ENCODE results near the gene CCDC15.
"Not testable (repeated sequence)": the region's sequence is repeated elsewhere in the genome, so short reads cannot be mapped to it uniquely, and the experiment has no call there.

The CCDC15 gene

GRCh38 chr11:125083312-125084056 is 129.5 kb downstream of the CCDC15 start:
- DNase-seq, result no peak

GRCh38 chr11:125084057-125084416 is 130.0 kb downstream of the CCDC15 start:
- DNase-seq, result no peak

DNA sequence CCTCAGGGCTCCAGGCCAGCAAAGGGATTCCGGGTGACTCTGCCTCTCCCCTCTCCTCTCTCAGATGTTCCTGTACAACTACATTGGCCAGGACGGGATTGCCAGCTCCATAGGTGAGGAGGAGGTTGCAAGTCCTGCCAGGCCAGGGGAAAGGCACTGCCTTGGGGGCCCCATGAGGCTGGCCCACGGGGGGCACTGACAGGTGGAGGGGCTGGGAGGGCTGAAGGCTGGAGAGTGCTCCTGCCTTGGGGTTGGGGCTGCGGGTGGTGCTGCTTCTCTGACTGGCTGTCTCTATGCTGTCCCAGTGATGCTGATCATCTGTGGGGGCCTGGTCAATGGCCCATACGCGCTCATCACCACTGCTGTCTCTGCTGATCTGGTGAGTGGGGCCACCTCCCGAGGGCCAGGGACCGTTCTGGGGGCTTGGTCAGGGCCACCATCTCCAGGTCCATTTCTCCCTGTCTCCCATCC is 130.8 kb downstream of the CCDC15 start:
- DNase-seq, result no peak

DNA sequence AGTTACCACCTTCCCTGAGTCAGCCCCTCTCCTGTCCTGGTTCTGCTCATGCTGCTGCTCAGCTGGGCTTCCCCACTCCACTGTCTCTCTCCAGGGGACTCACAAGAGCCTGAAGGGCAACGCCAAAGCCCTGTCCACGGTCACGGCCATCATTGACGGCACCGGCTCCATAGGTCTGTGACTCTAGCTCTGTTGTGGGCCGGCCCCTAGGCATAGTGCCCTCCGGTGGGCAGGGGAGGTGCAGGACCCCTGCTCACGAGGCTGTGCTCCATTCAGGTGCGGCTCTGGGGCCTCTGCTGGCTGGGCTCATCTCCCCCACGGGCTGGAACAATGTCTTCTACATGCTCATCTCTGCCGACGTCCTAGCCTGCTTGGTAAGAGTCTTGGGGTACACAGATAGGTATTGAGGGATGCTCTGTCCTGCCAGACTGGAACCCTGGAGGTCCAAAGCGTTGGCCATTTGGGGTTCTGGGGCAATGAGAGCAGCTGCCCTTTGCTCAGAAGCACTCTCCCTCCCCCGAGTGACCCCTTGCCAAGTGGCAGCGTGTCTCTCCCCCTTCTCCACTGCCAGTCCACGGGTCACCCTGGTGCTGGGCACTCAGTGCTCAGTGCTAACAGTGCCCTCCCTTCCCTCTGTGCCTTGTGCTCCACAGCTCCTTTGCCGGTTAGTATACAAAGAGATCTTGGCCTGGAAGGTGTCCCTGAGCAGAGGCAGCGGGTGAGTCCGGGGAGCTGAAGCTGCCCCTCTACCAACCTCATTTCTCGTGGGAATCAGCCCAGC is 131.5 kb downstream of the CCDC15 start:
- DNase-seq, result no peak

GRCh38 chr11:125086633-125087296 is 132.8 kb downstream of the CCDC15 start:
- no peak for DNase-seq

DNA sequence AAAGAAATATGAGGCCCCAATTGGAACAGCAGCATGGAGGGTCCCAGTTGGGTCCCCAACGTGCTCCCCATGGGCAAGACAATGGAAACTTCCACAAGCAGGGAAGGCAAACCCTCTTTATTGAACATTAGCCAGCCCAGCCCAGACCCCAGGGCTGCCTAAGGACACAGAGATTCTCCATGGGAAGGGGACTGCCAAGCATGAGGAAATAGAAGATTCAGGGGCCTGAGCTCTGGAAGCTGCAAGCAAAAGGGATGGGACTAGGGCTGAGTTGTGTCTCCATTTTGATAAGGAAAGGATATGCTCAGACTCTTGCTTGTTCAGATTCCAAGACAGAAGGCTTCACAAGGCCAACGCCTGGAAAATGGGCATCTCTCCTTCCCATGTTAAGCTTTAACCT is 134.1 kb downstream of the CCDC15 start:
- DNase-seq, result no peak

- no peak for DNase-seq
These were observed 134.8 kb downstream of the CCDC15 start for GRCh38 chr11:125088576-125089455.

DNA sequence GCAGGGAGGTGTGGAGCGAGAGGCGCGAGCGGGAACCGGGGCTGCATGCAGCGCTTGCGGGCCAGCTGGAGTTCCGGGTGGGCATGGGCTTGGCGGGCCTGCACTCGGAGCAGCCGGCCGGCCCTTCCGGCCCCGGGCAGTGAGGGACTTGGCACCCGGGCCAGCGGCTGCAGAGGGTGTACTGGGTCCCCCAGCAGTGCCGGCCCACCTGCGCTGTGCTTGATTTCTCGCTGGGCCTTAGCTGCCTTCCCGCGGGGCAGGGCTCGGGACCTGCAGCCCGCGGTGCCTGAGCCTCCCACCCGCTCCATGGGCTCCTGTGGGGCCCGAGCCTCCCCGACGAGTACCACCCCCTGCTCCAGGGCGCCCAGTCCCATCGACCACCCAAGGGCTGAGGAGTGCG is 135.5 kb downstream of the CCDC15 start:
- DNase-seq, result not testable (repeated sequence)

GRCh38 chr11:125090151-125090550 is 136.1 kb downstream of the CCDC15 start:
- not testable (repeated sequence) for DNase-seq

DNA sequence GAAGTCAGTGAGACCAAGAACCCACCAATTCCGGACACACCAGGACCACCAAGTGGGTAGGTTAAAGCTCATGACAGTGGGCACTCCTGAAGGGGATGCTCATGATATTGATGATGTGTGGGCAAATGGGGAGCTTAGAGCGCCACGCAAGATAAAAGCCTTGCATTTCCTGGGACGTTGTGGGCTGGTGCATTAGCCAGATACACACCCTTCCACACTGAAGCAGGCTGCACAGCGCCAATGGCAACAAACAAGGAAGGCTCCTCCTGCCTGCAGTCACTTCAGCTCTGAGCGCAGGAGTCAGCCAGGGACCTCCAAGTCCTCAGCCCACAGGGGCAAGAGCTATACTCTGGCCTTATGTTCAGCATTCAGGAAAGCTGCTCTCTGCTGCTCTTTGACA is 136.8 kb downstream of the CCDC15 start:
- no peak for DNase-seq
